Calu3 (cell line): Measurements from ENCODE around the gene PAPPA. TPM values are rescaled to one million over a fixed set of nuclear protein-coding genes. Genes with fewer than 3 reads are reported as not detected.
A peak's percentile ranks its signal among the peaks of the same experiment; 100 is the strongest.

Source experiments
- BruUV-seq: library from RNA; stranded (reverse); fragments of 400-500 nt; replicated peaks from 2 replicates; lab custom pipeline; 2021; lab: Mats Ljungman, UMichigan
- CTCF ChIA-PET: fragments of 300-600 bp; sonication (Branson Sonifier 250); formaldehyde crosslinking; loops from one replicate; lab custom pipeline; 2022; ENCODE audit warnings: antibody characterized with exemption; lab: Charles Lee
- DNase-seq: peaks from one replicate; pipeline ENCODE4 v3.0.0; 2022
- H3K27ac Mint-ChIP-seq: one replicate; pipeline ENCODE4 v1.8.0; 2022; ENCODE audit warnings: mixed read lengths; ENCODE audit not compliant: unreplicated experiment
- H3K27me3 Mint-ChIP-seq: one replicate; pipeline ENCODE4 v1.8.0; 2022; ENCODE audit warnings: mixed read lengths; ENCODE audit not compliant: unreplicated experiment
- H3K36me3 Mint-ChIP-seq: one replicate; pipeline ENCODE4 v1.8.0; 2022; ENCODE audit warnings: mild to moderate bottlenecking, moderate library complexity, mixed read lengths; ENCODE audit not compliant: insufficient read depth, unreplicated experiment
- H3K4me1 Mint-ChIP-seq: one replicate; pipeline ENCODE4 v1.8.0; 2022; ENCODE audit warnings: mild to moderate bottlenecking, low read depth, mixed read lengths; ENCODE audit not compliant: unreplicated experiment
- H3K4me3 Mint-ChIP-seq: one replicate; pipeline ENCODE4 v1.8.0; 2022; ENCODE audit warnings: mild to moderate bottlenecking, low read depth, moderate library complexity, mixed read lengths; ENCODE audit not compliant: unreplicated experiment
- H3K9me3 Mint-ChIP-seq: one replicate; pipeline ENCODE4 v1.8.0; 2022; ENCODE audit warnings: low read depth, mixed read lengths; ENCODE audit not compliant: unreplicated experiment
- intact Hi-C: fragments of 100-400 bp; cut with micrococcal nuclease; formaldehyde crosslinking; loops from one replicate; pipeline ENCODE4 v1.10.0; 2022; ENCODE audit not compliant: unreplicated experiment
- total RNA-seq: library from RNA; stranded (reverse); gene quantifications from 2 replicates; pipeline ENCODE4 v1.2.3, GENCODE V29; 2022
- TF ChIP-seq, protein P1 (sequence below): fragments of 200-600 bp; IDR thresholded peaks from one replicate; pipeline ENCODE4 v1.8.0; 2022; ENCODE audit warnings: antibody characterized with exemption; ENCODE audit not compliant: unreplicated experiment

Gene PAPPA
- total RNA-seq, 1 experiment from 2014 or later, result not detected

DNA sequence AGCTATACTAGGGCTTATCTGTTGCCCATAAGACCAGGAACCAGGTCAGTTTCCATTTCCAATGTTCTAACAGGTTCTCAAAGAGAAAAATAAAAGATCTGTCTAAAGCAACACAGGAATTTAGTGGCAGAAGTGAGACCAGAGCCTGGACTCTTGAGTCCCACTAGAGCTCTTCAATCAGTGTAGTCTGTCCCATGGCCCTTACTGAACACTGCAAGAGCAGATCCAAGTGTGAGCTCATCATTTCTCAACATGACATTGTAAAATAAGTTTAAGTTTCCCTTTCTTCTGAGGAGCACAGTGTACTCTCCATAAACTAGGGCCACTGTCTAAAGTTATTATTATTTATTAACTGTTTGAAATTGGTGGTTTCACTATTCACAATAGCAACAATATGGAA is 8.6 kb upstream of the PAPPA start:
- no TSS peak for BruUV-seq
- Mint-ChIP-seq H3K27me3 (no peaks in the 10 kb centered on the region), H3K27ac (no peak overlapping the region), H3K4me1 (peaks cover 13% of the 10 kb centered on the region), H3K9me3 (no peaks in the 10 kb centered on the region), H3K36me3 (no peaks in the 10 kb centered on the region), H3K4me3 (no peak overlapping the region)
- CTCF ChIA-PET, result no interaction called here
- intact Hi-C loops, result loop anchor here (5.0 kb wide), 1 partner anchor 553 kb away; no protein-coding TSS in a partner anchor
- TF ChIP-seq, protein P1, sequence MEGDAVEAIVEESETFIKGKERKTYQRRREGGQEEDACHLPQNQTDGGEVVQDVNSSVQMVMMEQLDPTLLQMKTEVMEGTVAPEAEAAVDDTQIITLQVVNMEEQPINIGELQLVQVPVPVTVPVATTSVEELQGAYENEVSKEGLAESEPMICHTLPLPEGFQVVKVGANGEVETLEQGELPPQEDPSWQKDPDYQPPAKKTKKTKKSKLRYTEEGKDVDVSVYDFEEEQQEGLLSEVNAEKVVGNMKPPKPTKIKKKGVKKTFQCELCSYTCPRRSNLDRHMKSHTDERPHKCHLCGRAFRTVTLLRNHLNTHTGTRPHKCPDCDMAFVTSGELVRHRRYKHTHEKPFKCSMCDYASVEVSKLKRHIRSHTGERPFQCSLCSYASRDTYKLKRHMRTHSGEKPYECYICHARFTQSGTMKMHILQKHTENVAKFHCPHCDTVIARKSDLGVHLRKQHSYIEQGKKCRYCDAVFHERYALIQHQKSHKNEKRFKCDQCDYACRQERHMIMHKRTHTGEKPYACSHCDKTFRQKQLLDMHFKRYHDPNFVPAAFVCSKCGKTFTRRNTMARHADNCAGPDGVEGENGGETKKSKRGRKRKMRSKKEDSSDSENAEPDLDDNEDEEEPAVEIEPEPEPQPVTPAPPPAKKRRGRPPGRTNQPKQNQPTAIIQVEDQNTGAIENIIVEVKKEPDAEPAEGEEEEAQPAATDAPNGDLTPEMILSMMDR, result no peak
- no peak for DNase-seq

DNA sequence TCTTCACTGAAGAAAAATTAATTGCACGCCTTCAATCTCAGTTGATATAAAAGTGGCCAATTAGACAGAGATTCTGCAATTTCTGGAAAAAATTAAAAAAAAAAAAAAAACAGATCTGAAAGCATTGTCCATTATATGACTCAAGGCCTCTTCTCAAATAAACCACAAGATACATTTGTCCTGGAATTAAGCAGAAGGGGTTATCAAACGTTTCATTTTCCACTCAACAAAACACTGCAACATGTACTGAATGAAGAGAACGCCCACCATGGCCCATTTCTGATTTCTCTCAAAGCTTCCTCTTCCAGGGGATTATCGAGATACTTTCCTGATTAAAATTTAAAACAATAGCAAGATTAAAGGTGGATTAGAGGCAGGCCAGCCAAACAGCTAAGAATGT is 5.8 kb upstream of the PAPPA start:
- H3K9me3 Mint-ChIP-seq, result no peaks in the 10 kb centered on the region
- no peak overlapping the region for H3K4me3 Mint-ChIP-seq
- CTCF ChIA-PET, result no interaction called here
- no peak for DNase-seq
- H3K36me3 Mint-ChIP-seq, result no peaks in the 10 kb centered on the region
- intact Hi-C loops, result loop anchor here (5.0 kb wide), 1 partner anchor 556 kb away; no protein-coding TSS in a partner anchor
- peaks cover 16% of the 10 kb centered on the region for H3K27me3 Mint-ChIP-seq
- H3K4me1 Mint-ChIP-seq, result peaks cover 13% of the 10 kb centered on the region
- TF ChIP-seq, protein P1, result no peak
- BruUV-seq, result no TSS peak
- no peak overlapping the region for H3K27ac Mint-ChIP-seq

DNA sequence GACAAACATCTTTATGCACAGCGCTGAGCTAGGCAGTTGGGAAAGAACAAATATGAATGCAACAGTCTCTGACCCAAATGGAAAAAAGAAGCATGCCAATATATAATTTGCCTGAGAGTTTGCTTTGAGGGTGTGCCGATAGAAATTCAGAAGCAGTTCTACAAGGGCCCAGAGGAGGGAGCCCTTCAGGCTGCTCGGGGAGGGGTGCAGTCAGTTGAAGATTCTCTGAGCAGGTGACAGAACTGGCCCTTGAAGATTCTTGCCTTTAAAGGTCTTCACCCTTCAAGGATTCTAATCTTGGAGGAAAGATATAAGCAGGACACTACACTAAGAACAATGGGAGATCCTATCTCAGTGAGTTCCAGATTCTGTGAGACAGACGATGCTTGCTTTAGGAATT is 3.7 kb upstream of the PAPPA start:
- Mint-ChIP-seq H3K4me1 (no peaks in the 10 kb centered on the region), H3K4me3 (no peak overlapping the region), H3K27me3 (peaks cover 32% of the 10 kb centered on the region), H3K27ac (no peak overlapping the region), H3K9me3 (no peaks in the 10 kb centered on the region), H3K36me3 (no peaks in the 10 kb centered on the region)
- intact Hi-C loops, result loop anchor here (5.0 to 10.0 kb wide), 4 partner anchors 265 to 558 kb away; no protein-coding TSS in a partner anchor
- peak; percentile 27 for DNase-seq
- CTCF ChIA-PET, result no interaction called here
- TF ChIP-seq, protein P1, result no peak
- BruUV-seq, result no TSS peak

DNA sequence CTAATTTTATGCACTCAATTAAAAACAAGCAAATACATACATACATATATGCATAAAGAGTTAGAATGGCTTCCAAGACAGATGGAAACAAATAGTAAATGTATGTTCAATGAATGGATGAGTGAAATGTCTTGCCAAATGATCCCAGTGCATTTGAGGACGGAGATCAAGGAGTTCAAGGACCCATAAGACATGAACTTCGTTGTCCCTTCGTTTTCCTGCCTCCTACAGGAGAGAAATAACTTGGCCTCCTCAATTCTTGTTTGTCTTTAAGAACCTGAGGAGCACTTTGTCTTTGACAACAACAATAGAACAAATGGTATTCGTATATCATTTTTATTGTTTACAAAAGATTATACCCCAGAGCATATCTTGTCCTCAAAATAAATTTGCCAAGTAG is 2.4 kb upstream of the PAPPA start:
- H3K9me3 Mint-ChIP-seq, result no peaks in the 10 kb centered on the region
- no peak overlapping the region for H3K27ac Mint-ChIP-seq
- DNase-seq, result no peak
- BruUV-seq, result no TSS peak
- no peak overlapping the region for H3K4me3 Mint-ChIP-seq
- no peaks in the 10 kb centered on the region for H3K4me1 Mint-ChIP-seq
- TF ChIP-seq, protein P1, result no peak
- peaks cover 45% of the 10 kb centered on the region for H3K27me3 Mint-ChIP-seq
- CTCF ChIA-PET, result no interaction called here
- H3K36me3 Mint-ChIP-seq, result no peaks in the 10 kb centered on the region
- intact Hi-C loops, result loop anchor here (5.0 to 10.0 kb wide), 3 partner anchors 266 to 496 kb away; no protein-coding TSS in a partner anchor
